ENCODE data around the gene NR2F1-AS1. TPM values are rescaled to one million over a fixed set of nuclear protein-coding genes. Genes with fewer than 3 reads are reported as not detected.

NR2F1-AS1 gene
- total RNA-seq, 6 experiments from 2014 or later: 22.9 to 26.2 (median 24.8) TPM

DNA sequence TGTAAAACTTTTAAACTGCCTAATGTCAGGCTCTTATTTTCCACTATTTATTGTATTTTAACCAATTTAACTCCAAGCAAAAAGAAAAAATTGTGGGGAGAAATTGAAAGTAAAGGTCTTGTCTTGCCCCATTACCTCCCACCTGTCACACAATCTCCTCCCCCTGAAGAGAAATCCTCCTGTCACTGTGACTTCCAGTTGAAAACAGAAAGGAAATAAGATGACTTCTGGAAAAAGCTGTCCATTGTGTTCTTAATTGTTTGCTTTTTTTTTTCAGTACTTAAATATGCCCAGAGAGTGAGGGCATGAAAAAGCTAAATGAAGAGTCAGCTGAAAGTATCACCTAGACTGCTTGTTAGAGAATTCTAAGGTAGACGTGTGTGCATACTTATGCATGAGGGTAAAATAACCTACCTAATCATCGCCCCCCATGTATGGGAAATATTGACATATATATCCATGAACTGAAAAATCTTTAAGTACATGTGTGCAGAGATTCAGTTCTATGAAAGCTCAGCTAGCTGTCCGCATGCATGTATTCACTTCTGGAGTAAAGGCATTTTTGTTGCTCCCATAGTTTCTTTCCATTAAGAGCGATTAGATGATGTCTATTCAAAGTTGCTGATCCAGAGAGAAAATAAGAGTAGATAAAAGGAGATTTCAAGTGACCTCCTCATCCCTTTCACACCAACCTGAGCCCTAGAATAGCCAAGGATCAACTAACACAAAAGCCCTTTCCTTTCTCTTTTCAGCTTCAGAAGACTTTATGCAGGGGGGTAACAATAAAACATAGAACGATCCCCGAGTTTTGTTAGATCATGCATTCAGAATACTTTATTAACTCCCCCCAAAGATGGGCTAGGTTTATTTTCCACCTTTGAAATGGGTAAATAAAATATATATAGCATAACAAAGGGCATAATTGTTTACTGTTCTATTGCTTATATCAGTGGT is 5.3 kb downstream of the NR2F1-AS1 start:
- peaks cover 34% of the 10 kb centered on the region for H3K4me1 Mint-ChIP-seq (ENCODE audit: low read depth)
- no peaks in the 10 kb centered on the region for H3K27me3 Mint-ChIP-seq (ENCODE audit: insufficient read depth)
- TF ChIP-seq, protein P1, sequence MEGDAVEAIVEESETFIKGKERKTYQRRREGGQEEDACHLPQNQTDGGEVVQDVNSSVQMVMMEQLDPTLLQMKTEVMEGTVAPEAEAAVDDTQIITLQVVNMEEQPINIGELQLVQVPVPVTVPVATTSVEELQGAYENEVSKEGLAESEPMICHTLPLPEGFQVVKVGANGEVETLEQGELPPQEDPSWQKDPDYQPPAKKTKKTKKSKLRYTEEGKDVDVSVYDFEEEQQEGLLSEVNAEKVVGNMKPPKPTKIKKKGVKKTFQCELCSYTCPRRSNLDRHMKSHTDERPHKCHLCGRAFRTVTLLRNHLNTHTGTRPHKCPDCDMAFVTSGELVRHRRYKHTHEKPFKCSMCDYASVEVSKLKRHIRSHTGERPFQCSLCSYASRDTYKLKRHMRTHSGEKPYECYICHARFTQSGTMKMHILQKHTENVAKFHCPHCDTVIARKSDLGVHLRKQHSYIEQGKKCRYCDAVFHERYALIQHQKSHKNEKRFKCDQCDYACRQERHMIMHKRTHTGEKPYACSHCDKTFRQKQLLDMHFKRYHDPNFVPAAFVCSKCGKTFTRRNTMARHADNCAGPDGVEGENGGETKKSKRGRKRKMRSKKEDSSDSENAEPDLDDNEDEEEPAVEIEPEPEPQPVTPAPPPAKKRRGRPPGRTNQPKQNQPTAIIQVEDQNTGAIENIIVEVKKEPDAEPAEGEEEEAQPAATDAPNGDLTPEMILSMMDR (IDR thresholded peaks at IDR 0.05): no peak
- H3K27ac Mint-ChIP-seq: no peak overlapping the region
- H3K36me3 Mint-ChIP-seq (ENCODE audit: low read depth): peaks cover 30% of the 10 kb centered on the region
- no peak overlapping the region for H3K4me3 Mint-ChIP-seq
- no peak for DNase-seq
- peaks cover 17% of the 10 kb centered on the region for H3K9me3 Mint-ChIP-seq

DNA sequence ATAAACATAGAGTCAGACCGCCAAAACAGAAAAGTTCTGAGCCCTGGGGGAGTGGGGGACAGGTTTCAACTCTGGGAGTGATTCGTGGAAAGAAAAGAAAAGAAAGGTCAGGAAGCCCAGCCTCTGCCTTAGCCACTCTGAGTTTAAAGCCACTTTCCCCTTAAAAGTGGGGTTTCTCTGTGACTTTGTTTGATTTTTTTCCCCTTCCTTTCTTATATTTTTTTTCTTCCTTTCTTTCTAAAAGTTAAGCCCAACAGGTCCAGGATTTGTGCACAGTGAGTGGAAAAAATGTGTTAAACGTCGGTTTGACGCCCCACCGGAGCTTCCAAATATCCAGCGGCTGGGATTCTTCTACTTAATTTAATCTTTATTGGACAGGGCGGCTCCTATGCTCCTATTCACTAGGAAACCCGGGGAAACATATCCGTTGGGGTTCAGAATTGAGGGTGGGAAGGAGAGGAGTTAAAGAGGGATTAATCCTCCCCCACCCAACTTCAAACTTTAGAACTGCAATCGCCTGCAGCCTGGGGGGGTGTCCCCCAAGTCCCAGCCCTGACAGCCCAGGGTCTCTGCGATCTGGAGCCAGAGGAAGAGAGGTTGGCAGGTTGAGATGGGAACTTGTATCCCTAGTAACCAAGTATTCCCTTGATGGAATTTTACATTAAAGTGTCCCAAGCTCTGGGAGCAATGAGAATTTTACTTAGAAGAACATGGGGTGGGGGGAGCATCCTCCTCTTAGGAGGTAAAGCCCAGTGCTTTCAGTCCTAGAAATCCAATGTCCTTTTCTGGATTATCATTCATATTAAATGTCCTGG is 6.3 kb downstream of the NR2F1-AS1 start:
- Mint-ChIP-seq H3K9me3 (peaks cover 17% of the 10 kb centered on the region), H3K27me3 (ENCODE audit: insufficient read depth) (no peaks in the 10 kb centered on the region), H3K4me3 (no peak overlapping the region), H3K36me3 (ENCODE audit: low read depth) (peaks cover 29% of the 10 kb centered on the region), H3K4me1 (ENCODE audit: low read depth) (peaks cover 34% of the 10 kb centered on the region), H3K27ac (no peak overlapping the region)
- DNase-seq: no peak
- TF ChIP-seq, protein P1 (IDR thresholded peaks at IDR 0.05): no peak

DNA sequence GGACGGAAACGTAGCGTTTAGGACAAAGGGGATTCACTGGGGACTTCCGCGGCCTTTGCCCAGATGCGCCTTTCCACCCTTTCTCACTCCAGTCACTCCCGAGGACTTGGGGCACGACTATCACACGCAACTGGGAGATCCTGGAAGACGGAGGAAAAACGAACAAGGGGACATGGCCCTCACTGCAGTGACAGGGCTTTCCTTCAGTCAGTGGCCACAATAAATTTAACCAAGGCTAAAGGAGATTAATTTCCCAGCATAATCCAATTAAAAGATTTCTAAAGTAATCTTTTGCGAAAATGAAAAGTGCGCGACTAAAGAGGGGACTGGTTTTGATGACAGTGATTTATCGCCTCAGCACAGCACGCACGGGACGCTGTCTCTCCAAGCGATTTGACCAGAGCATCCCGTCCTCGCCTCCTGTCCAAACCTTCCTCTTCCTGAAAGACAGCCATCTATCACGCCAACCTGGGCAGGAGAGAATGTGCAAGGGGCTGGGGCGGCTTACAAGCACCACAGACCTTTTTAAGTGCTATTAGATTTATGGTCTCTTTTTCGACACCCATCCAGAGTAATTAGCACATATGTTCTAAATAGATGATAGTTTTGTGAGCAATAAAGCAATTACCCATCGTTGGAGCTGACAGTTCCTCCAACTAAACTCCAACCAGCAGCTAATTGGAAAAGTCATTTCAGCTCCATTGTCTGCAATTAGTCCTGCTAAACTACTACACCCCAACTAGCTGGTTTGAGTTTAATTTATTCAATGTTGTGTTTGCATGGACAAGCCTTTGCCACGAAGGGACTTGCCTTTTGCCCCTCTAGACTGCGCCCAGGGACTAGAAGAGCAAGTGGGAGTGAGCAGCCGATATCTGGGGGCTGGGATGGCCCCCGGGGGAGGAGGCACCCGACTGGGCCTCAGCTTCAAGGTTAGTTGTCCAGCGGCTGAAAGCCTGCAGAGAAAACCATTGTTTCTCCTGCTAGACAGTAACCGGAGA is 7.4 kb downstream of the NR2F1-AS1 start:
- Mint-ChIP-seq H3K4me3 (no peak overlapping the region), H3K27me3 (ENCODE audit: insufficient read depth) (no peaks in the 10 kb centered on the region), H3K36me3 (ENCODE audit: low read depth) (peaks cover 32% of the 10 kb centered on the region), H3K27ac (no peak overlapping the region), H3K4me1 (ENCODE audit: low read depth) (peaks cover 32% of the 10 kb centered on the region), H3K9me3 (peaks cover 17% of the 10 kb centered on the region)
- DNase-seq: no peak
- TF ChIP-seq, protein P1 (IDR thresholded peaks at IDR 0.05): no peak

DNA sequence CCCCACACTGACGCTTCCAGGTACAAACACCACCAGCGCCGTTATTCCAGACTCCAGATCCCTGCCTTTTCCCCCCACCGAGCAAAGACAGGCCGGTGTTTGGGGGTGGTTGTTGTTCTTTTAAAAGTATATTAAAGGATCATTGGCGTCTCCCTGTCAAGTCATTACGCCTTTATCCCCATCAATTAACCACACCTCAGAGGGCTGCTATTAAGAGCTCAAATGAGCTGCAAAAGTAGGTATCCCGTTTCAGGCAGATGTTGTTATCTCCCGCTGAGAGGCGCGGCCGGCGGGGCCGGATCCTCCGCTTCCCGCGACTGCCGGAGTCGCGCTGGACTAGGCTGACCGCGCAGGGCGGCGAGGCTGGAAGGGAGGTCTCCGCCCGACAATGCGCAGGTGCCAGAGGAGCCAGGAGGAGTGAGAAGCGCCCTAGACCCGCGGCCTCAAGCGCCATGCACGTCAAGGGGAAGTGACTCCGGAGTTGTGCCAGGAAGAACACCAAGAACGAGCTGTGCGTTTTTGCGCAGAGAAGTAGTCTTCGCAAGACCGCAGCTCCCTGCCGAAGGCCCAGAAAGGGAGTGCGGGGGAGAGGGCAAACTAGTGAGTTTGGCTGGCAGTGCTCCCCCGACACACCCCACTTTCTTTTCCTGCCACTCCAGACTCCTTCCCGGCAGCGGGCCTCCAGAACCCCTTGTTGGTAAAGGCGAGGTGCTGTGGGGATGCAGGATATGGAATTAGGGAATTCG is 8.2 kb downstream of the NR2F1-AS1 start:
- peaks cover 32% of the 10 kb centered on the region for H3K36me3 Mint-ChIP-seq (ENCODE audit: low read depth)
- H3K4me1 Mint-ChIP-seq (ENCODE audit: low read depth): peaks cover 23% of the 10 kb centered on the region
- TF ChIP-seq, protein P1 (IDR thresholded peaks at IDR 0.05): no peak
- peaks cover 17% of the 10 kb centered on the region for H3K9me3 Mint-ChIP-seq
- no peak overlapping the region for H3K27ac Mint-ChIP-seq
- H3K27me3 Mint-ChIP-seq (ENCODE audit: insufficient read depth): no peaks in the 10 kb centered on the region
- no peak overlapping the region for H3K4me3 Mint-ChIP-seq
- no peak for DNase-seq

Data from HFFc6 (cell line).